Activated CD4-positive, alpha-beta T cell treated with anti-CD3 and anti-CD28 coated beads, Interleukin-2, amount 50 U/mL, for 16 hours (primary cell): ENCODE results near the gene SSTR3.

Source experiments
- DNase-seq: peaks from one replicate; pipeline ENCODE4 v3.0.0-alpha.2; 2020

SSTR3 gene

DNA sequence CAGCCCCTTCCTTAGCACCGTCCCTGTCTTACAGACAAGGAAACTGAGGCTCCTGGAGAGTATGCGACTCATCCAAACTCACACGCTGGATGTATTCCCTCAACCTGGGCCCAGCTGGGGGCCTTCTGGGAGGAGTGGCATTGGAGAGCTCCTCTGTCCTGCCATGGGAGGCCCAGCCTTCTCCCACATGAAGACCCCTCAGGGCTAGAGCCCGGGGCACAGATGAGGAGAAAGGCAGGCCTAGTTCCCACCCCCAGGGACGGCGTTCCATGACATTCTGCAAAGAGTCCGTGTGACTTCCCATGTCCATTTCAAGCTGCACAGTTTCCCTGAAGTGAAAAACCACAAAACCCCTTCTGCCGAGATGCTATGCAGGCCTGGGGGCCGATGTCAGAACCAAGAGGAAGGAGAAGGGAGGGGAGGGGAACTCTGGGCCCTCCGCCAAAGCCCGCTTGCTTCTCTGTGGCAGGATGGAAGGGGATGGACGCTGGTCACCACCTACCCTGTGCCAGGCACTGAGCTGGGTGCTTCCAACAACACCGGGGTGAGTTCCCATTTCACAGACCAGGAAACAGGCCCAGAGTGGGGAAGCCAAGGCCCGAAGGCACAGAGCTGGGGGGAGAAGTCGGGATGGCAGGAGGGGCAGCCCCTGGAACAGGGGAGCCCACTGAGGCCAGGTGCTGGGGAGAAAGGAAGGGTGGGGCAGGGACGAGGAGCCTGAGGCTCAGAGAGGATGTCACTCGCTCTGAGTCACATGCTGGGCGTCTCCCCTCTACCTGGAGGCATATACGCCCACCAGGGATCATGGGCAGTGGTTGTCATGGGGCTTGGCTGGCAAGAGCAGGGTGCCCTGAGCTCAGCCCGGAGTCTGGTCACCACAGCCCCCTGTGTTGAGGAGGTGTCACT is 16.1 kb upstream of the SSTR3 start:
- DNase-seq: no peak

DNA sequence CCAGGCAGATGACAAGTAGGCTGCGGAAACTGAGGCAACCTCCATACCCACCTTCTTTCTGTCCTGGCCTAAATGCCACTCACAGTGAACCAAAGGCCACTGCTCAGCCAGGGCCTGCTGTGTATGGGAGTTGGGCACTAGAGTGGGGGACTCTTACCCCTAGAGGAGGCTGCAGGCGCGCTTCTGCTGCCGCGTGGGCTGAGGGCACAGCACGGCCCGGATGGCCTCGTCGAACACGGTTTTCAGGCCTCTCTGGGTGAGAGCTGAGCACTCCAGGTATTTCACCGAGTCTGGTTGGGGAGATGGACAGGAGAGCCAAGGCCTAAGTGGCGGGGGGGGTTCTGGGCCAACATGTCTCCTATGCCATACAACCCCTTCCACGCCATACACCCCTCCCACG is 14.2 kb upstream of the SSTR3 start:
- DNase-seq: no peak

DNA sequence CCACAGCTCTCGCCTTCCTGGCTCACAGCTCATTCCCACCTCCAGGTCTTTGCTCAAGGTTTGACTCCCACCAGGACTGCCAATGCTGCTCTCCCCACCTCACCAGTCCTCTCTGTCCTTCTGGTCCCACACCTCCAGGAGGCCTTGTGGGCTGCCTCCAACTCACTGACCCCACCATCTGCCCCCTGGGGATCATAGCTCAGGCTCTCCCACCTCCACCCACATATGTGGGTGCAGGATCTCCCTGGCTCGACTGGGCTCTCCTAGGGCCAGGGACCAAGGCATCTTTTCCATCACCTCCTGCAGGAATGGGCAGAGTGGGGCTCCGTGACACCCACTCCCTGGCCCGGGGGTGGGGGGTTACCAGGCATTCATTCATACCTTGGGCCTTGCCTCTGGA is 13.8 kb upstream of the SSTR3 start:
- no peak for DNase-seq

DNA sequence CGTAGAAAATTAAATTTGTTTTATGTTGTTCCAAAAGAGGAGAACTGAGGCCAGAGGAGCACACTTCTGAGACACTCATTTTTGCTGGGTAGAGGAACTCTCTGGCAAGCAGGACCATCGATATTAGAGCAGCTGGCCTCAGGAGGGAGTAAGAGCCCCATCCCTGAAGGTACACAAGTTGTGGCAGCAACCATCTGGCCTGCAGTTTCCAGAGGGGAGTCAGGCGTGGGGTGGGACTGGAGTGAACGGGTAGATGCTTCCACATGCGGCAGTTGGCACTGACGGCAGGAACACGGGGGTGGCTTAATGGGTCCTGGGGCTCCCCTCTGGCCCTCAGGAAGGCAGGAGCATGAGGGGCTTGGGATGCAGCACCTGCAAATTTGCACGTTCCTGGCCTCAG is 13.2 kb upstream of the SSTR3 start:
- no peak for DNase-seq

DNA sequence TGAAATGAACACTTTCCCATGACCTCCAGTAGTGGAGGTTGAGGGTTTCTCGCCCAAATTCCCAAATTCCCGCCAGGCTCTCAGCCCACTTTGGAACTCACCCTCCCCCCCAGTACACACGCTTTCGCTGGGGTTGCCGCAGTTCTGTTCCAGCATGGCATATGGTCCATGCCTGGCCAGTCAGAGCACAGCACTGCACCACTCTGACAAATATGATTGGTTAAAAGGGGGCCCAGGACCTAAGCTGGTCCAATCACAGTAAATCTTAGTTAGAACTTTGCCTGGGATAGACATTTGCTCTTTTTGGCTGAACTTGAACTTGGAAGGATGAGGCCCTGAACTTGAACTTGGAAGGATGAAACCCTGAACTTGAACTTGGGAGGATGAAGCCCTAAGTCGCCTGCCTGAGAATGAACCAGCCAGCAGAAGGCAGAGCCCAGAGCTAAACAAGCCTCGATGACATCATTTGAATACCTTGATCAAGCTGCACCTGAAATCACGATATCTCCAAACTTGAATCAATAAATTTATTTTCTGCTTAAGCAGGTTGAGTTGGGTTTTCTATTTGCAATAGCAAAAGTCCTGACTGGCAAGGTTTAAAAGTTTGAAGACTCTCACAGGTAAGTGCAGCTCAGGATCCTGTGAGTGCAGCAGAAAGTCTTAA is 12.6 kb upstream of the SSTR3 start:
- no peak for DNase-seq

DNA sequence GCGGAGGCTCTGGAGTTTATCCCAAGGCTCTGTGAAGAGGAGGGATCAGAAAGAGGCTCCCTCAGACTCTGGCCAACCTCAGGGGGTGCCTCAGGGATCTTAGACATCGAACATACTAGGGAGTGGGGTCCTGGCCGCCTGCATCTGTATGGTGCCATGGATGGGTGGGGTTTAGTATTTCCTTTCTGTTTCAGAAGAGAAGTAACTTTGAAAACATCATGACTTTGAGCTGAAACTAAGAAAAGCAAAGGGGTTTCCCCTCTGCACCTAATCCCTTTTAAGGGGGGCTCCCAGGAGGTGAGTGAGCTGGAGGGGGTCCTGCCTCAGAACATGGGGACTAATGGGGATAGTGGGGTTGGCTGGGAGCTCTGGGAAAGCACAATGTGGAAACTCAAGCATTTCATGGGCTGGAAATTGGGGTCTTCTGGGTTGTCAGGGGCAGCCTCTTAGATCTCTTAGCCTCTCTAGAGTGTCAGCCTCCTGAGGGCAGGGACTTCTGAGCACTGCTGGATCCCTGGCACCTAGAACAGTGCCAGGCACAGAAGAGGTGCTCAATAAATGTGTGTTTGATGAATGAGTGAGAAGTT is 11.8 kb upstream of the SSTR3 start:
- DNase-seq: no peak

DNA sequence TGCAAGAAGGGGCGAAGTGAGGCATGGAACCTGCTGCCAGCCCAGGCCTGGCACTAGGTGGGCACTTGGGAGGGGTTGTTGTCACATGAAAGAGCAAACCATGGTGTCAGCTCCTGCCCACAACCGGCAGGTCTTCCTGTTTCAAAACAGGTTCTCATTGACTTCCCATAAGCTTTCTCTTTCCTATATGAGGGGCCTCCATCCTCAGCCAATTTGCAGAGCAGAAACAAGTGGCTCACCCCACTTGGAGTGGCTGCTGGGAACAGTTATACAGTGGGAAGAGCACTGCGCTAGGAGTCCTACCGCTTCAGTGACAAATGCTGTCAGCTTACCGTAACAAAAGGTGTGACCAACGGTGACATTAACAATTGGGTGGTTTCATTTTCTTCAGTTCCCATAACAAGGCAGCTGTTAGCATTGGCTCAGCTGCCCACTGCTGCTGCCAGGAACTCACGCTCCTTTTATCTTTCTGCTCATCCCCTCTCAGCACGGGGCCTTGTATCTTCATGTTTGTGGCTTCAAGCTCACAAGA is 10.2 kb upstream of the SSTR3 start:
- peak; percentile 71 for DNase-seq

DNA sequence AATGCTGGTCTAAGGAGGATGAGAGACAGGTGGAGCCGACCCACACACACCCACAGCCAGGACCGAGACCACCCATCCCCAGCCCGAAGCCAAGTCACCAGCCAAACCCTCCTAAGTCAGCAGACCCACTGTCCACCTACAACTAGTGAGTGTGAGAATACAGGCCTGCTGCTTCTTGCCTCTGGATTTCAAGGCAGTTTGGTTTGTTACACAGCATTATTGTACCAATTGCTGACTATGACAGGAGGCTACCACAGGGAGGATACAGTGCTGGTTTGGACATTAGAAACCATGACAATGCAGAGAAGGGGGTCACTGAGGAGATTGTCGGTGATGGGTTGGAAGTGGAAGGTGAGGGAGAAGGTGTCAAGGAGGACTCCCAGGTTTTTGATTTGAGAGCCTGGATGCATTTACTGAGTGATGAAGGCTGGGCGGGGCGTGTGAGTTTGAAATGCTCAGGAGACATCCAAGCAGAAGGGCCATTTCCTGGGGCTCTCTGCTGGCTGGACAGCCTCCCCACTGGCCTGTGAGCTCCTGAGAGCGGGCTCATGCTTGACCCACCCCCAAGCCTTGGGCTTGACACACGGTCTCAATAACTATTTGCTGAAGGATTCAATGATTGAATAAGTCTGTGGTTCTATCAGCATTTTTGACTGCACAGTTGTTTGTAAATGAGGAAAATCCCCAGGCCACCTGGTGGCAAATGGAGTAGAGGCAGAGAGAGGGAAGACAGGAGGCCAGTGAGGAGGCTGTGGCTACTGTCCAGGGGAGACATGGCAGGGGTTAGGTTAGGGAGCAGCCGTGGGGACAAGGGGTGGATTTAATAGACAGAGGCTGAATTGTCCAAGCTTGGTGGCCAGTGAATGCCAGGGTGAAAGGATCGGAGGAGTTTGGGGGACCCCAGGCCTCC is 9.4 kb upstream of the SSTR3 start:
- DNase-seq: no peak

DNA sequence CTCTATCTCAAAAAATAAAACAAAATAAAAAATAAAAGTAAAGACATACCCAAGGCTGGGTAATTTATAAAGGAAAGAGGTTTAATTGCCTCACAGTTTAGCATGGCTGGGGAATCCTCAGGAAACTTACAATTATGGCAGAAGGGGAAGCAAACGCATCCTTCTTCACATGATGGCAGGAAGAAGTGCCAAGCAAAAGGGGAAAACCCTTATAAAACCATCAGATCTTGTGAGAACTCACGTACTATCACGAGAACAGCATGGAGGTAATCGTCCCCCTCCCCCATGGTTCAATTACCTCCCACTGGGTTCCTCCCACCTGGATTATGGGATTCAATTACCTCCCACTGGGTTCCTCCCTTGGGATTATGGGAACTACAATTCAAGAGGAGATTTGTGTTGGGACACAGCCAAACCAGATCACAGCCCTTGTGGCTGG is 8.3 kb upstream of the SSTR3 start:
- no peak for DNase-seq

DNA sequence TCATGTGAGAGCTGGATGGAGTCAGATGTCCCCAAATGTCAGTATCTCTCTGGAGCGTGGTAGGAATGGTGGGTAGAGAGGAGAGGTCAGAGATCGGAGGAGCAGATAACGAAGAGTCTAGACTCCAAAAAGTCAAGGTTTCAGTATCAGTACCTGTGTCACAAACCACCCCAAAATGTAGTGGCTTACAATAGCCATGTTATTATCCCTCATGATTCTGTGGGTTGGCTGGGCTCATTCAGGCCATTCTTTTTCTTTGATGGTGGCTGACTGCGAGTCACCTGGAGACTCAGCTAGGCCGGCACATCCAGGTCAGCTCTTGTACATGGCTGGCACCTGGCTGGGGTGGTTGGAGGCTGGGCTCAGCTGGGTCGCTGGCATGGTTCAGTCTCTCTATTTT is 7.3 kb upstream of the SSTR3 start:
- no peak for DNase-seq

DNA sequence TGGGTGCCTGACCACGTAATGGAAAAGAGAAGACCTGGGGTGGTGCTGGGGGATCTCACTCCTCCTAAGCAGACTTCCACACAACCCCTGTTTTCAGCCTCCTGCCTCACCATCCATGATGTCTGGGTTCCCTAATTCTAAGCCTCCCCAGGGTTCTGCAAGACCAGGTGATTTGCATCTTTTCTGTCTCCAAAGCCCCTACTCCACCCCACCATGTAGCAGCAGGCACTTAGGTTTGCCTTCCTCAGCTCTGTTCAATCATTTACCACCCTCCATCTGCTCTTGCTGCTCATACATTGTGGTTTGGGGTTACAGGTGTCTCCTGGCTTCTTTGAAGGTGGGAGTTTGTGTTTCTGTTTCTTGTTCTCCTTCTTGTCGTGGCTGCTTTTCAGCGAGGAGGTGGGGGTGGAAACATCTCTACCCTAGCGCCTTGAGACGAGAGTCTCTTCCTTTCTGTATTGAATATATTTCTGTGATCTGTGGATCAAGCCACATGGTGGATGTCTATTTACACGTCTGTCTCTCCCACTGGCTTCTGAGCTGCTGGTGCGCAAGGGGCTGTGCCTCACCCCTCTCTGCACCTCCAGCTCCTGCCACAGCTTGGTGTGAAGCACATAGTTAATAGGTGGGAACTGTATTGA is 6.6 kb upstream of the SSTR3 start:
- no peak for DNase-seq

DNA sequence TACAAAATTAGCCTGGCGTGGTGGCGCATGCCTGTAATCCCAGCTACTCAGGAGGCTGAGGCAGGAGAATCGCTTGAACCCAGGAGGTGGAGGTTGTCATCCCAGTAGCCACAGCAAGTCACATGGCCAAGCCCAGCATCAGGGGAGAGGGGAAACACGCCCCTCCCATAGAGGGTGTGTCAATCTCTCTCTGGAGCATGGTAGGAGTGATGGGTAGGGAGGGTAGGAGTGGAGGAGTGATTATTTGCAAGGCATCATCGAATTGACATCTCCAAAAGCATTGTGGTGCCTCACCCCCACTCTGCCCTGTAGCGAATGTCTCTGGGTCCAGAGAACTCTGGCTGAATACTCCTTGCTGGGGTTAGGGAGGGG is 6.1 kb upstream of the SSTR3 start:
- DNase-seq: no peak

DNA sequence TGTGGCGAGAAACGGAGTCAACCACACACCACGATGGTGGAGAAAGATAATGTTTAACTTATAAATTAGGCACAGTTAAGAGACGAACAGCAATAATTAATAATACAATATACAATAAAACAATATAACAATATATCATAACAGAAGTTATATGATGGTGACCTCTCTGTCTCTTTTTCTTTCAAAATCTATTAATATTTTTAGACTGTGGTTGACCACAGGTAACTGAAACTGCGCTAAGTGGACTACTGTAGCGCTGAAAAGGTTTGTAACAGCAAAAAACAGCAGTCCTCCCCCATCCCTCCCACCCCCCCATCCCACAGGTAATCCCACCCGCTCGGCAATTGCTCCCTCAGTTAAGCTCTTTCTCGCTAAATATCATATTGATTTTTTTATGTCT is 3.6 kb upstream of the SSTR3 start:
- DNase-seq: no peak

DNA sequence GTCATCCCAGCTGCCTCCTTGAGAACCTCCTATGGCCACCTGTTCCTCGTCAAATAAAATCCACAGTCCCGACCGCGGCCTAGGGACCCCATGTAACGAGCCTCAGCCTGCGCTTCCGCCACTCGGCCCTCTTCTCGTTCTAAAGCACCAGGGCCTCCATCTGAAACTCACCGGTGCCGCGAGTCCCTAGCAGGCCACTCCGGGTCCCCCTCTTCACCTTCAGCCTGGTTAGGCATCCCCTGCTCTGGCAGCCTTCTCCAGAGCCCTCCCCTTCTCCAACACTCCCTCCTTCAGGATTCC is 2.4 kb upstream of the SSTR3 start:
- no peak for DNase-seq

DNA sequence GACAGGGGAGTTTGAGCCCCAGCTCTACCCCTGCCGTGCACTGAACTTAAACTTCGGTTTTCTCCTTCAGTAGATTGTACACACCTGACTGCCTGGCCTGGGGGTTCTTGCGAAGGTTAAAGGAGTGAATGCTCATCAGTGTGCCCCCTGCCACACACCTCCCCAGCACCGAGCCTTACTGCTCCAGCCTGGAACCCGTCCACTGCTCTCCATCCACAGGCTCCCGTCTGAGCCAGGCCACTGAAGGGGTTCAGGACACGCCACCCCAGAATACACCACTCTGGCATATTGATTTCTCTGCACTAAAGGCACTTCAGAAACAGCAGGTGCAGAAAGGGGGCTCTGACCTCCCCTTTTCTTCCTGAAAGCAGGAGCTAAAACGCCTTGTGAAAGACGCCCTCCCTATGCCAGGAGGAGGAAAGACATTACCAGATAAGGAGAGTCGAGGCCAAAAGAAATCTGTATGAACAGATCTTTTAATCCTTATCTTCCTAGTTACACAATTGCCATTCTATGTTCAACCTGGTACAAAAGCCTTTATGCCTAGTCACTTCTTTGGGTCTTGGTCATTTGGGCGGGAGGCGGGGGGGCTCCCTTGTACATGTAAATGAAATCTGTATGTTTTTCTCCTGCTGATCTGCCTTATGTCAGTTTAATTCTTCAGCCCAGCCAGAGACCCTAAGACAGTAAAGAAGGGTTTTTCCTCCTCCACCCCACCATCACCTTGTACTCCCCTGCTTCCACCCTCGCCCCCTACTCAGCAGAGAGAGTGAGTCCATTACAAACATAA is 1.9 kb upstream of the SSTR3 start:
- no peak for DNase-seq

DNA sequence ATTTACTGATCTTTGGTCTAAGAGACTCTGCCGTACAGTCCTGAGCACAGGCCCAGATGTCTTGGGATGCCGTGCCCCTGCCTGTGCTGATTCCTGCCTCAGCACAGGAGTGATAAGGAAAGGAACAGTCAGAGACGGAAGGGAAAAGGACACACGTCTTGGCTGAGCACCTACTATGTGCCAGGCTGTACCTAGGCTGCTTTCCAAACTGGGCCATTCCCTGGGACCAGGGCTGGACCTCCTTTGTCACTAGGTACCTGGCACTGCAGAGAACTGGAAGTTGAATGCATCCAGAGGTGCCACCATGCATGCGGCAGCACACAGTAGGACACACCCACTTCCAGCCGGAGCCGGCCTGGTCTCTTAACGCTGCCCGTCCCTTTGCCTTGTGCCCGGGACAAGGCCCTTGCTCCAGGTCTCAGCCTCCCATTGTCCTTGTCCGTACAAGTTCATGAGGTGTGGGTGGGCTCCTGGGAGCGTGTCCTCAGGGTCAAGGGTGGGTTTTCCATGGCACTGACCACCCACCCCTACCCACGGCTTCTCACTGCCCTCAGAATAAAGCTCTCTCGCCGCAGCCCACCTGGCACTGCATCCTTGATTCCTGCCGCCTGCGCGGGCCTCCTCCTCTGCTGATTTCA is 1.1 kb upstream of the SSTR3 start:
- no peak for DNase-seq

DNA sequence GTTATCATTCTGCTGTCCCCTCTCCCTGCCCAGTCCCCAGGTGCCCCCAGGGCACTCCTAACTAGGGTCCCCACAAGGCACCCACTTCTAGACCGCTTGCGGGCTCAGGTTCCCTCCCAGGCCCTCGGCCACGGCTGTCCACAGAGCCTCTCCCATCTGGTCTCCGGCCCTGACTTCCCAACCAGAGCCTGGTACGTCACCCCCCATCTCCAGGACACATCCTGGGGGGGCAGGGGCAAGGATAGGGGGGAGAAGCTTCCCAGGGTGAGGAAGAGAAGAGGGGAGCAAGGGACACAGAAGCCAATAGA is 457 bp downstream of the SSTR3 start:
- DNase-seq: no peak

DNA sequence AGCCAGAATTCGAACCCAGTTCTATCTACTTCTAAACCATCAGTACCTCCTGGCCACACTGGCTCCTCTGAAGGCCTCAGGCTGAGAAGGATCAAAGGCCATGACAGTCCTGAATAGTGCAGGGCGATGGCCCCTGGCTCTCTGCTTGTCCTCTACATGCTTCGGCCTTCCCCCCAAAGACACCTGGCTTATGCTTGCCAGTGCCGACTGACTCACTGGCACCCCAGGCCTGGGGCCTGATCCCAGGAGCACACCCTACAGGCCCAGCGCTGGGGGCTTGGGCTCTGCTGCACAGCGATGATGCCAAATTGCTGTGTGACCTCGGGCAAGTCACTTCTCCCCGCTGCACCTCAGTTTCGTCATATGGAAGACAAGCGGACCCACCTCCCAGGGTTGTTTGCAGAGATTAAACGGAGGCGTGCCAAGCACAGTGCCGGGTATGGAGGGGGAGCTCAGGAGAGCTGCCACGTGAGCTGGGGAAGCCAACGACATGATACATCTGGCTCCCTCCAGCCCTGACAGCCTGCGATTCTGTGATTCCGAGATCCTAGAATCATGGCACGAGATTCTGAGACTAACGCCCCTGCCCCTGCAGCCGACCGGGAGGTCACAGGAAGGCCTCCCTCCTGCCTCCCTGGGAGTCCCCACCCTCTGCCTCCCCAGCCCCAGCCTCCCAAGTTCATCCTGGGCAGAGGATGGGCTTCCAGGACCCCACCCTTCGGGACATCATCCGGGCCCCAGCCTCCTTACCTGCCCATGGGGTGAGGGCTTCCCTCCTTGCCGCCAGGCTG is 1.0 kb downstream of the SSTR3 start:
- DNase-seq: no peak

DNA sequence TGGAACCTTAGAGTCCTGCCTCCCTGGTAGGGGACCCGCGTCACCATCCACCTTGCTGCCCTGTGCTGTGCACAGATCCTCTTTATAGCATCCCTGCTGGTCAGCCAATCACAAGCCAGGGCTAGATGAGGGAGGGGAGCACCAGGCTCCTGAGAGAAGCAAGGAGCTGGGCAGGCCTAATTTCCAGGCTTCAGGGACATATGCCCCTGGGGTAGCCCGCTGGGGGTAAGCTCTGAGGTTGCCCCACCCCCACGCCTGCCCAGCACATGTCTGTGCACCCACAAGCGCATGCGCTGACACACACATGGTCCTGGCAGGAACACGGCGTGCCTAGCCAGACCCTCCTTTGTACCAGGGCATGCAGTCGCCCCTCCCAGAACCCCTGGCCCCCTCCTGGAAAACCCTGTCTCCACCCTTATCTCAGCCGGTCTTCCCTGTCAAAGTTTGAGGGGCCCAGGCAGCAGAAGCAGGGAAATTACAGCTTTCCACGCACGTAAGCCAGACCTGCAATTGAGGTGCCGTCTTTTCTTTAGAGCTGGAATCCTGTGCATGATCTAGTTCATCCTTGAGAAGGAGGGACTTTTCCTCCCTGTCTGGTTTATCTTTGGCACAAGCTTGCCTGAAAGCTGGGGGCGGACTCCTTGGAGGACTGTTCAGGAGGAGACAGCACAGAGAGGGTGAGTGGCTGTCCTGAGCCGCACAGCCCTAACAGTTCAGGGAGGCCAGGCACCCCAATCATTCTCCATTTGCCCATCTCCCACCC is 2.1 kb downstream of the SSTR3 start:
- no peak for DNase-seq
